GM18498 (cell line): ENCODE data around the gene NFATC3.
"Not testable (repeated sequence)": the region's sequence is repeated elsewhere in the genome, so short reads cannot be mapped to it uniquely, and the experiment has no call there.

Source experiments
- ATAC-seq: cut with Tn5 transposase; IDR thresholded peaks from one replicate; pipeline ENCODE4 v1.9.1; 2021; ENCODE audit warnings: mild to moderate bottlenecking, moderate library complexity; ENCODE audit not compliant: unreplicated experiment

Gene NFATC3

DNA sequence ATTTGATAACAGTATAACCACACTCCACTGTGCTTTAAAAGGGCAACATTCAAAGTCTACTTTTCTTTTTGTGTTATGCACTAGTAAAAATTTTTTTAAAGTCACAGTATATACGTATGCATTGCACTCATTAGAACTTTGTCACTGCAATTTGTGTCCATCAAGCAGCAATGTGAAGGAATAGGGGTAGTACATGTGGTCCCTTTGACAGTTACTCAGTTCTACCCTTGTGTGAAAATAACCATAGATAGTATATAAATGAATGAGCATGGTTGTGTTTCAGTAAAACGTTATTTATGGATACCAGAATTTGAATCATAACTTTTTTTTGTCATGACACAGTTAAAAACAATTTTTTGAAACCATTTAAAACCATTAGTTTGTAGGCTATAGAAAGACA, 30.7 kb downstream of the NFATC3 start:
- ATAC-seq = no peak

DNA sequence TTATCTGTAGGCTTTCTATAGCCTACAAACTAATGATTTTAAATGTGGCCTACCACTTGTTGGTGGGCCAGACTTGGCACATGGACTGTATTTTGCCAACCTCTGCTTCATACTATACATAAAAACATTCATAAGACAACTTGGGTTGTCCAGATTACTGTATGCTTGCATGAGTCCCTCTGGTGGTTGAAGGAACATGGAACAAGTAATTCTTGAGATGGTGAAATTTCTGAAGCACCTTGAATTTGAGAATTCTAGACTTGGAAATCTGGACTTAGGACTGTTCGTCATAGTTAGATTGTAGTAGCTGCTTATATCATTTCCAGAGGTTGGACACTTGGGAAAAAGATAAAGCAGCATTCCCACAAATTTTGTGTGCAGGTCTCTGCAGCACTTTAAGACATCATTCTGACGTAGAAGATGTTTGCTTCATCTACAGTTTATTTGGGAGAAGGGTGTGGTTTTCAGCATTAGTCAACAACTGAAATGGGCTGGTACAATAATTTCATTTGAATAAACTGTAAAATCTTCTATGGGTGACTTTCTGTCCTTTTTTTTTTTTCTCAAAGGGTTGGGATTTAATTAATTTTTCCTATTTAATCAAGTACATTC, 31.2 kb downstream of the NFATC3 start:
- ATAC-seq = no peak

DNA sequence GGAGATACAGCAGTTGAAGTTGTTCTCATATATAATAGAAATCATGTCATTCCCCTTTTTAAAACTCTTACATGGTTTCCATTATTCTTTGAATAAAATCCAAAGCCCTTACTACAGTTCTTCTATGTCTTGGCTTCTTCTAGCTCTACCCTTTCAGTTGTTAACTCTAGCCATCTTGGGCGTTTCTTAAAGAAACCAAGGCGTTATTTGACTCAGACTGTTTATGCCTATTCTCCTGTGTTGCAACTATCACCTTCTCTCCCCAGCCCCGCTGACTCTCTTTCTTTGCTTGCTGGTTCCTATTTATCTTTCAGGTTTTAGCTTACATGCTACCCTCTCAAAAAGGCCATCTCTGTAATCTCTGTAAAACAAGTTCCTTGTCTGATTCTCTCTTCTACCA, 32.7 kb downstream of the NFATC3 start:
- no peak for ATAC-seq

DNA sequence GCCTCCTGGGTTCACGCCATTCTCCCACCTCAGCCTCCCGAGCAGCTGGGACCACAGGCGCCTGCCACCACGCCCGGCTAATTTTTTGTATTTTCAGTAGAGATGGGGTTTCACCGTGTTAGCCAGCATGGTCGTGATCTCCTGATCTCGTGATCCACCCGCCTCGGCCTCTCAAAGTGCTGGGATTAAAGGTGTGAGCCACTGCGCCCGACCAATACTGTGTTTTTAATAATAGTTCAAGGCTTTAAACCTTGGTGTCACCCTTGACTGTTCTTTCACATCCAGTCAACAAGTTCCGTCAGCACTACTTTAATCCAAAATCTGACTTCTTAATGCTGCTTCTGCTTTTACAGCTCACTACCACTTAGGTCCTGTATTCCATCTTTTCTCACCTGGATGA, 33.8 kb downstream of the NFATC3 start:
- ATAC-seq = not testable (repeated sequence)

DNA sequence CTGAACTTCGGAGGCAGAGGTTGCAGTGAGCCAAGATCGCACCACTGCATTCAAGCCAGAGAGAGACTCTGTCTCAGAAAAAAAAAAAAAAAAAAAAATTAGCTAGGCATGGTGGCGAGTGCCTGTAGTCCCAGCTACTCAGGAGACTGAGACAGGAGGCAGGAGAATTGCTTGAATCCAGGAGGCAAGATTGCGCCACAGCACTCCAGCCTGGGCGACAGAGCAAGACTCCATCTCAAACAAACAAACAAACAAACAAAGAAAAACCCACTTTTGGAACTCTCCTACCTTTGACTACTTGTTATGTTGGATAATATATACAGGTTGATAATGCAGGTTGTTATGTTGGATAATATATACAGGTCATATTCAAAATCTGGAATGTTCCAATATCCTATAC, 35.3 kb downstream of the NFATC3 start:
- ATAC-seq = not testable (repeated sequence)

DNA sequence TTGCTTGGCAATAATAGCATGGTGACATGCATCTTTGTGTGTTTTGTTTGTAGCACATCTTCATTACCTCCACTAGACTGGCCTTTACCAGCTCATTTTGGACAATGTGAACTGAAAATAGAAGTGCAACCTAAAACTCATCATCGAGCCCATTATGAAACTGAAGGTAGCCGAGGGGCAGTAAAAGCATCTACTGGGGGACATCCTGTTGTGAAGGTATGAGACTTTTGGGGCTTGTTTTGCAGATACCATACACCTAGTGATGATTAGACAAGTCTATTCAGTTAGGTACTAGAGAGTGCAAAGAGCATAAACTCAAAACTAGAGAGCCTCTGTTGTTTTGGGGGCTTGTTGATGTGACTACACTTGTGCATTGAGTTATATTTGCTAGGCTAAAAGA, 41.2 kb downstream of the NFATC3 start:
- peak; percentile 71 for ATAC-seq

DNA sequence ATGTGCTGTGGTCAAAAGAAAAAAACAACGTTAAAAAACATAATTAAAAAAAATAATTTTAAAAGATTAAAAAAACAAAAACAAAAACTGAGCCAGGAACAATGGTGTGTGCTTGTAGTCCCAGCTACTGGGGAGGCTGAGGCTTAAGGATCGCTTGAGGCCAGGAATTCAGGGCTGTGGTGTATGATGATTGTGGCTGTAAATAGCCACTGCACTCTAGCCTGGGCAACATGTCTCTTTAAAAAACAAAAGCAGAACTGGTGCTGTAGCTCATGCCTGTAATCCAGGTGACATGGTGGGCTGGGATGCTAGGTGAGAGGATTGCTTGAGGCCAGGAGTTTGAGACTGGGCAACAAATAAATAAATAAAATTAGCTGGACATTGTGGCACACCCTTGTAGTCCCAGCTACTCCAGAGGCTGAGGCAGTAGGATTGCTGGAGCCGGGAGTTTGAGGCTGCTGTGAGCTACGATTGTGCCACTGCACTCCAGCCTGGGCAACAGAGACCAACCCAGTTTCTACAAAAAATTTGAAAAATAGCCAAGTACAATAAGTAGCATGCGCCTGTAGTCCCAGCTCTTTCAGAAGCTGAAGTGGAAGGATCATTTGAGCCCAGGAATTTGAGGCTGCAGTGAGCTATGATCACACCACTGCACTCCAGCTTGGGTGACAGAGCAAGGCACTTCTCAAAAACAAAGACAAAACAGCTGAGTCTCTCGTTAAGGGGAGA, 43.6 kb downstream of the NFATC3 start:
- no peak for ATAC-seq

DNA sequence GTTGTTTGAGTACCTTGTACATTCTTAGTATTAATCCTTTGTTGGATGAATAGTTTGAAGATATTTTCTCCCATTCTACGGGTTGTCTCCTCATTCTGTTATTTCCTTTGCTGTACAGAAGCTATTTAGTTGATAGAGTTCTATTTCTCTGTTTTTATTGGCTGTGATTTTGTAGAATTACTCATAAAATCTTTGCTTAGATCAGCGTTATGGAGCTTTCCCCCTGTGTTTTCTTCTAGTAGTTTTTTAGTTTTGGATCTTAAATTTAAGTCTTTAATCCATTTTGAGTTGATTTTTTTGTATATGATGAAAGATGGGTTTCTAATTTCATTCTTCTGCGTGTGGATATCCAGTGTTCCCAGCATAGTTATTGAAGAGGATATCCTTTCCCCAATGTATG, 45.4 kb downstream of the NFATC3 start:
- no peak for ATAC-seq

DNA sequence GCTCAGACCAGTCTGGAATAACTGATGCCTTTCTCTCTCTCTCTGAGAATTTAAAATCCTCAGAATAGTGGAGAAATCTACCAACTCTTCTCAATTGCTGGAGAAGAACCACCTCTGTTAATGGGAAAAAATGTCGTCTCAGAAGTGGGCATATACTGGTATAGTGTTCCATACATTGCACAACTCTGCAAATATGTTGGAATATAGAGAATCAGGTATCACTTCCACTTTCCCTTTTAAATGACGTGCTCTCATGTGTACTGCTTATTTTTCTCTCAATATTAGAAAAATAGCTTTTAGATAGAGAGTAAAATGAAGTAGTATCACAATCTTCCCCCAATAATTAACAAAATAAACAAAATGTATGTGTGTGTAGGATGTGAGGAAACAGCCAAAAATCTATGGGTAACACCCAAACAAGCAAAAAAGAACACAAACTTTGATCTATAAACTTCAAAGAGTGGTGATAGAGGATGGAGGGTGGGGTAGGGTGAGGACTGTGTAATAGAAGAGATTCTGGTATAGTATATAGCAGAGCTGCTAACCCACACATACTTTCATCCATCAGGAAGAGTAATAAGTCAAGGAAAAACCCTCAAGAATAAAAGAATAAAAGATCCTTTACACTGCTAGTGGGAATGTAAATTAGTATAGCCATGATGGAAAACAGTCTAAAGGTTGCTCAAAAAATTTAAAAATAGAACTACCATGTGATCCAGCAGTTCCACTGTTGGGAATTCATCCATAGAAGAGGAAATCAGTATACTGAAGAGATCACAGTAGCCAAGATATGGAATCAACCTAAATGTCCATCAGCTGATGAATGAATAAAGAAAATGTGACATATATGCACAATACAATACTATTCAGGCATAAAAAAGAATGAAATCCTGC, 46.9 kb downstream of the NFATC3 start:
- ATAC-seq = no peak

DNA sequence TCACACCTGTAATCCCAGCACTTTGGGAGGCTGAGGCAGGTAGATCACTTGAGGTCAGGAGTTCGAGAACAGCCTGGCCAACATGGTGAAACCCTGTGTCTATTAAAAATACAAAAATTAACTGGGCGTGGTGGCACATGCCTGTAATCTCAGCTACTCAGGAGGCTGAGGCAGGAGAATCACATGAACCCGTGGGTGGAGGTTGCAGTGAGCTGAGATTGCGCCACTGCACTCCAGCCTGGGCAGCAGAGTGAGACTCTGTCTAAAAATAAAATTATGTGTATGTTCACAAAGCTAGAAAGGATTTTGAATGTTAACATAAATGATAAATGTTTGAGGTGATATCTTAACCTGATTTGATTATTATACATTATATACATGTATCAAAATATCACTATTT, 47.8 kb downstream of the NFATC3 start:
- ATAC-seq = not testable (repeated sequence)

DNA sequence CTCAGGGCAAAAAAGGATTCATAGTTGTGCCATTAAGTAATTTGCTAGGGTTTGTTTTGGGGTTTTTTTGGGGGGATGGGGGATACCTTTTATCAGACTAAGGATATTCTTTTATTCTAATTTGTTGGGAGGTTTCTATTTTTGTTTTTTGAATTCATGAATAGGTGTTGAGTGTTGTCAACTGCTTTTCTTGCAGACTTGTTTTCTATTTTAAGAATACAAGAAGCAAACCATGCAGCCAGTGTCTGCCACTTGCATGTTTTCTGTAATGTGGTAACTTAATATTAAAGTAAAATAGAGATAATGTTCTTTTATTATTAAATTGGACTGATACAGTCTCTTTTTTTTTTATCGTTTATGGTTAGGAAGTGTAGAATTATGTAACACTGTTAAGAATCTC, 49.5 kb downstream of the NFATC3 start:
- ATAC-seq = no peak

DNA sequence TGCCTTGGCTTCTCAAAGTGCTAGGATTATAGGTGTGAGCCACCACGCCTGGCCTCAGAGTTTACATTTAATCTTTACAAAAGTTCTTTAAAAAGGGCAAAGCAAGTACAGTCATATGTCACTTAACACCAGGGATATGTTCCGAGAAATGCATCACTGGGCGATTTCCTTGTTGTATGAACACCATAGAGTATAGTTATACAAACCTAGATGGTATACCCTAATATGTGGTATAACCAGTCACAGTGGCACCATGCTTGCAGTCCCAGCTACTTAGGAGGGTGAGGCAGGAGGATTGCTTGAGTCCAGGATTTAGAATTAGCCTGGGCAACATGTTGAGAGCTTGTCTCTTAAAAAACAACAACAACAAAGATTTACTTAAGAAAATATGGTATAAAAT, 51.3 kb downstream of the NFATC3 start:
- no peak for ATAC-seq

DNA sequence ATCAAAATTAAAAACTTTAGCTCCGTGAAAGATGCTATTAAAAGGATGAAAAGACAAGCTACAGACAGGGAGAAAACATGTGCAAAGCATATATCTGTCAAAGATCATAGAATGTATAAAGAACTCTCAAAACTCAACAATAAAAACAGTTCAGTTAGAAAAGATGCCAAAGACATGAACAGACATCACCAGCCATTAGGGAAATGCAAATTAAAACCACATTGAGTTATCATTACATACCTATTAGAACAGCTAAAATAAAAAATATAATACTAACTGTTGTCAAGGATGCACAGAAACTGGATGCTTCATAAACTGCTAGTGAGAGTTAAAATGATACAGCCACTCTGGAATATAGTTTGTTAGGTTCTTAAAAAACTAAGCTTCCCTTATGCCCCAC, 58.8 kb downstream of the NFATC3 start:
- ATAC-seq = no peak

DNA sequence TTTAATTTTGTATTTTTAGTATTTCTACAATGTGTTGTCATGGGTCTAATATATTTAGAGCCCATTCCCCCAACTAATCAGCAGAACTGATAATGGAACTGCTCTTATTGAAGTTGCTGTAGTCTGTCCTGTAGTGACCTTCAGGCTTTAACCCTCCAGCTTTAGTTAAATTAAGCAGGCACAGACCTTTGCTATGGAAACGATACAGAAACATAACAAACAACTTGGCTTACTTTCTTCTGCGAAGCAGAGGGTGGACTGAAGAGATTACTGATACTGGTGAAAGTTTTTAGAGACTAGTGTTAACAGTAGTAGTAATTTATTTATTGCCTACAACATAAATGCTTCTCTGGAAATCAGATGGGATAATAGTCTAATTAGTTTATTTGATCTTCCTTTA, 61.4 kb downstream of the NFATC3 start:
- no peak for ATAC-seq

DNA sequence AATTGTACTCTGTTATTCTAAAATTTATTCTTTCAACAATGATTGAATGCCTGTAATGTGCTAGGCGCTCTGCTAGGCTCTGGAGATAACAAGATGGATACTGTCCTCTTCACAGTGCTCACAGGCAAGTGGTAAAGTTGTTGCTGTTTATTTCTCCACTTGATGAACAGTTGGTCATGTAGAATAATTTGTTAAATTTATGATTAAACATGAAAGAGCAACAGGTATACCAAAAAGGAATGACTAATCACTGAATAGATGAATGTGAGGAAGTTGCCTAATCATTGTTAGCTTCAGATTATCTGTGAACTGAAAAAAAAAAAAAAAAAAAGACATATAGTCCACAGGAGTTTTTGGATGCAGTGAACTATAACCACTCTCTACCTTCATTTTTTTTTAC, 62.3 kb downstream of the NFATC3 start:
- no peak for ATAC-seq

DNA sequence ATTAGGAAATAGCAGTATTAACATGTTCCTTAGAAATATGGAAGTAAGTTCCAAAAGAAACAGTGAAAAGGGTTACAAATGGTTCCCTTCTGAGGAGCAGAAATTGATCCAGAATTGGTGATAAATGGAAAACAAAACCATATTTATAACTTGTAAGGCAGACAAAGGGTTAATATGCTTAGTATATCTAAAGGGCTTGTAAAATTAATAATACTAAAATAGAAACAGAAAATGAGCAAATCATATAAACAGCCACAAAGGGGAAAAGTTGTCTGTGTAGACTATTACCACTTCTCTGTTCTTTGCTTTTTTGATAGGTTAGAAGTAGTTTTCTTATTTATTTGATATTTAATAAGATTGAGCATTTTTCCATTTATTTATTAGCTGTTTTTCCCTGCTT, 64.4 kb downstream of the NFATC3 start:
- no peak for ATAC-seq

DNA sequence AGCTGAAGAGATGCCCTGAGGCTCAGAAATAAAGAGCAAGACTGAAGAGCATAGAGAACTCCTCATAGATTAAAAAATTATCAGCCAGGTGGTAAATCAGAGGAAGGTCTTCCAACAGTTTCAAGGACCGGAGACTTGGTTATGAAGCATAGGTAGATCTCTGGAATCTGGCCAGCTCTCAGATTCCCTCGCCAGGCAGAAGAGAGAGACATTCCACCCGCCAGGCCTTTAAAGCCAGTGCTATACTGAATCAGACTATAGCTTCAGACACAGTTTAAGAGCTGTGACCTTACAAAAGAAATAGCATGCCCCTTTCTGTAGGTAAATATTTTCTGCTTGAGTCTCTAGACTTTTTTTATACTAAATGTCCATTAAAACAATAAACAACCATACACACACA, 70.3 kb downstream of the NFATC3 start:
- ATAC-seq = no peak

DNA sequence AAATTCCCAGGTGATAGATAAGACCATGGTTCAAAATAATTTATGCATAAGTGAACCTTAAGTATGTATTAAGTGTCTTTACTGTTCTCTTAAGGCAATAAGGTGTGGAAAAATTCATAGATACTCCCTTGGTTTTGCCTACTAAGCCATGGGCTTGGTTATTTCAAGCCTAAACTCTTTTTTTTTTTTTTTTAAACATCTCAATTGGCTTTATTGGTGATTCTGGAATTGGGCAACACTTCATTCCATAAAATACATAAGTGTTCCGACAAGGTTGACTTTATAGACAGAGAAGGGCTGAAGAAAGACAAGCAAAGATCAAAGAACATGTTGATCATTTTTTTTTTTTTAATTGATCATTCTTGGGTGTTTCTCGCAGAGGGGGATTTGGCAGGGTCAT, 77.2 kb downstream of the NFATC3 start:
- no peak for ATAC-seq

DNA sequence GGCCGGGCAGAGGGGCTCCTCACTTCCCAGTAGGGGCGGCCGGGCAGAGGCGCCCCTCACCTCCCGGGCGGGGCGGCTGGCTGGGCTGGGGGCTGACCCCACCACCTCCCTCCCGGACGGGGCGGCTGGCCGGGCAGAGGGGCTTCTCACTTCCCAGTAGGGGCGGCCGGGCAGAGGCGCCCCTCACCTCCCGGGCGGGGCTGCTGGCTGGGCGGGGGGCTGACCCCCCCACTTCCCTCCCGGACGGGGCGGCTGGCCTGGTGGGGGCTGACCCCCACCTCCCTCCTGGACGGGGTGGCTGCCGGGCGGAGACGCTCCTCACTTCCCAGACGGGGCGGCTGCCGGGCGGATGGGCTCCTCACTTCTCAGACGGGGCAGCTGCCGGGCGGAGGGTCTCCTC, 78.1 kb downstream of the NFATC3 start:
- not testable (repeated sequence) for ATAC-seq

DNA sequence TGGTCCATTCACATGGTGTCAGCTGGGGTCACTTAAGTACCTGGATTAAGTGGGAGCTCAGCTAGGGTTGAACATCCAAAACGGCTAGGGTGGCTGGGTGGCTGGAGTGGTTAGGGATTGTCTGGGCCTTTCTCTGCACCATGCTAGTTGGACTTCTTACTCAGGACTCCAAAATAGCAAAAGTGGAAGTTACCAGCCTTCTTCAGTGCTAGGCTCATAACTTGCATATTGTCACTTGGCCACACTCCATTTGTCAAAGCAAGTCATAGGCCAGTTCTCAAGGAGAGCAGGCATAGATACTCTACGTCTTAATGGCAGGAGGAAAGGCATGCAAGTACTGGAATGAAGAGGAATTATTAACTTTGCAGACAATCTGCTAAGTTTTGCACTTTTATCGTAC, 81.1 kb downstream of the NFATC3 start:
- no peak for ATAC-seq

DNA sequence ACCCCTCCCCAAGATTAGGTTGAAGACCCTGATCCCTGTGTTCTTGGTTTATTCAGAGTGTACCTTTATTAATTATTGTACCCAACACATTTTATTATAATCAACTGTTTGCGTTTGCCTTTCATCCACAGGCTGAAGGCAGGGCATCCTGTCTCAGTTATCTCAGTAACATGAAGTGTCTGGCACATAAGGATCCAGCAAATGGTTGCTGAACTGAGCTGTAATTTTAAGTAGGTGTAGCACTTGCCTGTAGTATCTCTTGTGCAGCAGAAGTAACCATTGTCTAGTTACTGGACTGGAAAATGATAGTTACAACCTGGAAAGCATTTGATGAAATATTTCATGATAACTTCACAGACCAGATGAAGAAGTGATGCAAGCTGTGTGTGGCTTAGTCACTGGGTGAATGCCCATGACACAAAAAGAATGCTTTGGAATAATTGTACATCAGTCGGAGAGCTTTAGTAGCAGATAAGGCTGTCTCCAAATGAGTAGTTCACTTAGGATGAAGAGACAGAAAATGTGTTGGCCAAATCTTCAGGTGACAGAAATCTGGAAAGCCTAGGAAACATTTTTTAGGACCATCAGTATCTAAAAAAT, 94.1 kb downstream of the NFATC3 start:
- ATAC-seq = no peak

DNA sequence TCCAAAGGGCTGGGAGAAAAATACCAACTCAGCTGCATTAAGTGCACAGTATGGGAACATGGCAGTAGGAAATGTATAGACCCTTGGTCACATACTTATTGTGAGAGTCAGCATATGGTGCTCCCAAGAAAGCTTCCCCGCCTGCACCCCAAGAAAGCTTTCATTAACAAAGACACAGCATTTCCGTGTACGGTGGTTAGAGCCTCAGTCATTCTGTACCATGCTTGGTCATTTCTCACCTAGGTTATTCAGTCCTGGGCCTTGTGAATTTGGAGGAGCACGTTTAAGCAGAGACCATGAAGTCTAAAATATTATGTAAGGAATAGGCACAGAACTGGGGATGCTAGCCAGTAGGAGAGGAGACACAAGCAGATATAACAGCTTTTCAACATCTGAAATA, 94.7 kb downstream of the NFATC3 start:
- ATAC-seq = no peak
